ENCODE data around the gene SERPINE2.

SERPINE2 gene

GRCh38 chr2:224046752-224047151 is 7.7 kb upstream of the SERPINE2 start:
- 93 to 97% methylated on average over 2 to 3 of the region's 3 CpGs for WGBS, 2 experiments
- Histone ChIP-seq H3K4me3 (ENCODE audit: insufficient read depth, low read depth, low read length) (no peak overlapping the region), H3K27ac (ENCODE audit: insufficient read depth, low read depth, low read length, poor library complexity, severe bottlenecking) (no peak overlapping the region), H3K9me3 (ENCODE audit: control insufficient read depth, low read length) (no peaks in the 10 kb centered on the region), H3K27me3 (ENCODE audit: control insufficient read depth, insufficient read depth, low read length, poor library complexity, severe bottlenecking) (no peaks in the 10 kb centered on the region), H3K4me1 (ENCODE audit: control insufficient read depth, insufficient read depth, low read length) (no peaks in the 10 kb centered on the region), H3K36me3 (ENCODE audit: control insufficient read depth, insufficient read depth, low read length) (no peaks in the 10 kb centered on the region)

DNA sequence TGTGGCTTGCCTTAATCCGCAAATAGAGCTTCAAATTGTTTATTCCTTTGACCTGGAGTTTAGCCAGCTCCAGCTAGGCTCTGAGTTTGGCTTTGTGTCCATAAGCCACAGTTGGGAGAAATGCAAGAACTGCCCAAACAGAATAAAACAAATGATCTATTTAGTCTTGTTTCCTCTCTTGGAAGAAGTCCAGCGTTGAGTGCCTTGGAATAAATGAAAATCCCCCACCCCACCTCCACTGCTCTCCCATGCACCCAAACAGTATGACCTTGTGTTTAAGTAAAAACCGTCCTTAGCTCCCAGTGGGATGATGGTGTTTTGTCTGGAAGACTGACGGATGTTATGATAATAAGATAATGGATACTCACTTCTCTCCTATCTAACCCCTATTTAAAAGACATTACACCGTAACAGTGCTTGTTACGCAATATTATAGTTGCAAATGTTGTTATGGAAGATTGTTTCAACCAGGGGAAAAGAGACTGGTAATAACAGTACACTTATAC is 3.2 kb upstream of the SERPINE2 start:
- no peak overlapping the region for H3K4me3 ChIP-seq (ENCODE audit: insufficient read depth, low read depth, low read length)
- no peaks in the 10 kb centered on the region for H3K9me3 ChIP-seq (ENCODE audit: control insufficient read depth, low read length)
- peaks cover 31% of the 10 kb centered on the region for H3K27me3 ChIP-seq (ENCODE audit: control insufficient read depth, insufficient read depth, low read length, poor library complexity, severe bottlenecking)
- 89 to 93% methylated on average over 2 to 3 of the region's 6 CpGs for WGBS, 2 experiments
- H3K4me1 ChIP-seq (ENCODE audit: control insufficient read depth, insufficient read depth, low read length): peaks cover 6% of the 10 kb centered on the region
- H3K27ac ChIP-seq (ENCODE audit: insufficient read depth, low read depth, low read length, poor library complexity, severe bottlenecking): no peak overlapping the region
- no peaks in the 10 kb centered on the region for H3K36me3 ChIP-seq (ENCODE audit: control insufficient read depth, insufficient read depth, low read length)

- Histone ChIP-seq H3K27me3 (ENCODE audit: control insufficient read depth, insufficient read depth, low read length, poor library complexity, severe bottlenecking) (peaks cover 38% of the 10 kb centered on the region), H3K36me3 (ENCODE audit: control insufficient read depth, insufficient read depth, low read length) (no peaks in the 10 kb centered on the region), H3K4me1 (ENCODE audit: control insufficient read depth, insufficient read depth, low read length) (peaks cover 6% of the 10 kb centered on the region), H3K9me3 (ENCODE audit: control insufficient read depth, low read length) (no peaks in the 10 kb centered on the region), H3K27ac (ENCODE audit: insufficient read depth, low read depth, low read length, poor library complexity, severe bottlenecking) (no peak overlapping the region), H3K4me3 (ENCODE audit: insufficient read depth, low read depth, low read length) (no peak overlapping the region)
- WGBS, 2 experiments: 94 to 96% methylated on average over 6 of the region's 6 CpGs
These were observed 2.5 kb upstream of the SERPINE2 start for GRCh38 chr2:224041554-224041953.

DNA sequence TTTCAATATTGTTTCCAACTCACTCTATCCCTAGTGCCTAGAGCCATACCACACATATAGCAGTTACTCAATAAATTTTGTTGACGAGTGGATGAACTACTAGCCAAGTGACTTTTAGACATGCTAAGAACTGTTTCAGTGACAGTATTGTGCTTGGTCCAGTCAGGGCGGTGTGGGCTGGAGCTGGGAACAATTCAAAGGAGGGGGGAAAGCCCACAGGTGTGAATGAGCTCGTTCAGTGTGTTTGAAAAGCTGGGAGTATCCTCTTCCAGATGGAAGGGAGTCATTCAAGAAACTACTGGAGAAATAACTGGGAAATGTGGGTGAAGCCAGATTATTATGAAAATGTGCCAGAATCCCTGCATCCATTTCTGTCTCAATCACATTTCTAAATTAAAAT is 1.7 kb upstream of the SERPINE2 start:
- no peak overlapping the region for H3K27ac ChIP-seq (ENCODE audit: insufficient read depth, low read depth, low read length, poor library complexity, severe bottlenecking)
- H3K27me3 ChIP-seq (ENCODE audit: control insufficient read depth, insufficient read depth, low read length, poor library complexity, severe bottlenecking): peaks cover 39% of the 10 kb centered on the region
- H3K4me3 ChIP-seq (ENCODE audit: insufficient read depth, low read depth, low read length): no peak overlapping the region
- H3K36me3 ChIP-seq (ENCODE audit: control insufficient read depth, insufficient read depth, low read length): no peaks in the 10 kb centered on the region
- peaks cover 6% of the 10 kb centered on the region for H3K4me1 ChIP-seq (ENCODE audit: control insufficient read depth, insufficient read depth, low read length)
- 56 to 58% methylated on average over 3 of the region's 3 CpGs for WGBS, 2 experiments
- H3K9me3 ChIP-seq (ENCODE audit: control insufficient read depth, low read length): no peaks in the 10 kb centered on the region

DNA sequence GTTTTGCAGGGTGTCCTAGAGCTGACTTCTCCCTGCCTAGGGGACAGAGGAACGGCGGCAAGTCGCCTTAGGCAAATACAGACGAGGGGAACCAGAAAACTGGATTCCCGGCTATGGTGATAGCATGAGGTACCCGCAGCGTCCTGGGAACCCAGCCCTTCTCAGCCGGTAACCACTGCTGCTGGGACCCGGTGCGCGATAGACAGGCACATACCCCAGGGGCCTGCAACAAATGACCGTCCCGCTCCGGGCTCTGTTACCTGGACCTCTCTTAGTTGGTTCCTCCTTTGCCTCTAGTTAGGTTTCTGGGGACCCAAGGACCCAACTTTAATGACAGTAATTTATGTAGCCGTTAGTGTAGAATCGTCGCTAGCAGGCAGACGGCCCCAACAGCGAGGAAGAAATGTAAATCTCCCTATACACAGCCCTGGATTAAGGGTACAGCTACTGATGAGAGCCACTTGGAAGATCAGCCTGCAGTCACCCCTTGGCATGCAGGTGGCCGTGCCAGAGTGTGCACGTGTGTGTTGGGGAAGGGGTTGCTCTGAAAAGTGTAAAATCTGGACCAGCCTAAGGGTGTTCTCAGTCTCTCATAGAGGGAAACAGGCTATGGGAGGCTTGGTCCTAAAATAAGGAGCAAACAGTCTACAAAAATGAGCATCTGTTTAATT is 819 bp upstream of the SERPINE2 start:
- Histone ChIP-seq H3K4me3 (ENCODE audit: insufficient read depth, low read depth, low read length) (peak overlapping the region; percentile 63), H3K36me3 (ENCODE audit: control insufficient read depth, insufficient read depth, low read length) (no peaks in the 10 kb centered on the region), H3K4me1 (ENCODE audit: control insufficient read depth, insufficient read depth, low read length) (peaks cover 6% of the 10 kb centered on the region), H3K27me3 (ENCODE audit: control insufficient read depth, insufficient read depth, low read length, poor library complexity, severe bottlenecking) (peaks cover 39% of the 10 kb centered on the region), H3K9me3 (ENCODE audit: control insufficient read depth, low read length) (no peaks in the 10 kb centered on the region), H3K27ac (ENCODE audit: insufficient read depth, low read depth, low read length, poor library complexity, severe bottlenecking) (no peak overlapping the region)
- WGBS, 2 experiments: 5 to 10% methylated on average over 21 of the region's 21 CpGs

- no peak overlapping the region for H3K27ac ChIP-seq (ENCODE audit: insufficient read depth, low read depth, low read length, poor library complexity, severe bottlenecking)
These were observed 331 bp downstream of the SERPINE2 start for GRCh38 chr2:224038830-224039079.

GRCh38 chr2:224038049-224038829 is 847 bp downstream of the SERPINE2 start:
- no peak overlapping the region for H3K27ac ChIP-seq (ENCODE audit: insufficient read depth, low read depth, low read length, poor library complexity, severe bottlenecking)
- no peaks in the 10 kb centered on the region for H3K36me3 ChIP-seq (ENCODE audit: control insufficient read depth, insufficient read depth, low read length)
- H3K4me3 ChIP-seq (ENCODE audit: insufficient read depth, low read depth, low read length): peak overlapping the region; percentile 63
- no peaks in the 10 kb centered on the region for H3K9me3 ChIP-seq (ENCODE audit: control insufficient read depth, low read length)
- WGBS, 2 experiments: 3 to 5% methylated on average over 35 to 36 of the region's 36 CpGs
- peaks cover 39% of the 10 kb centered on the region for H3K27me3 ChIP-seq (ENCODE audit: control insufficient read depth, insufficient read depth, low read length, poor library complexity, severe bottlenecking)
- peaks cover 6% of the 10 kb centered on the region for H3K4me1 ChIP-seq (ENCODE audit: control insufficient read depth, insufficient read depth, low read length)

More at GRCh38 chr2:224038830-224039079, 331 bp downstream of the SERPINE2 start:
- 0% methylated on average over 35 of the region's 35 CpGs for WGBS, 2 experiments
- Histone ChIP-seq H3K36me3 (ENCODE audit: control insufficient read depth, insufficient read depth, low read length) (no peaks in the 10 kb centered on the region), H3K4me1 (ENCODE audit: control insufficient read depth, insufficient read depth, low read length) (peaks cover 6% of the 10 kb centered on the region), H3K27me3 (ENCODE audit: control insufficient read depth, insufficient read depth, low read length, poor library complexity, severe bottlenecking) (peaks cover 39% of the 10 kb centered on the region), H3K9me3 (ENCODE audit: control insufficient read depth, low read length) (no peaks in the 10 kb centered on the region), H3K4me3 (ENCODE audit: insufficient read depth, low read depth, low read length) (peak overlapping the region; percentile 63)

DNA sequence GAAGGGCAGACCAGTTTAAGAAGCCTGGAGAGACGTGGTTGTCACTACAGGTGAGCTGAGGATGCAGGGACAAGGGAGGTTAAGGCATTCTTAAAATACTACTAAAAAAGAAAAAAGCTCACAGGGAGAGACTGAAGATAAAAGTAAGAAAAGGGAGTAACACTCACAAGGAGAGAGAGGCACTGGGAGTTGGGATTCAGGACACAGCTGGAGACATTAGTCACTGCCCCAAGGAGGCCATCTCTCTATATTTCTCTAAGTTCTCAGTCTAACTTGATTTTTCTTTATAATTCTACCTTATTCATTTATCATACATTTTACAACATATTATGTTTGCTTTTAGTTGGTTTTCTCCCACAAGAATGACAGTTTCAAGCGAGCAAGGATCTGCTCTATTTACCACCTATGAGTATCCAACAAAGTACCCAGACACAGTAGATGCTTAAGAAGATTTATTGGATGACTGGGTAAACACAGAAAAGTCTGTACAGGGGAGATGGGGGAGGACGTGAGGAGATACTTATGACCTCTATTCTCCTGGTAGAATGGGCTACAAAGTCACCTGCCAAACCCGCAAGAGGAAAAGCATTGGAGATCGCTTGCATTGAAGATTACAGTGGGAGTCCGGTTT is 2.2 kb downstream of the SERPINE2 start:
- Histone ChIP-seq H3K36me3 (ENCODE audit: control insufficient read depth, insufficient read depth, low read length) (no peaks in the 10 kb centered on the region), H3K4me3 (ENCODE audit: insufficient read depth, low read depth, low read length) (no peak overlapping the region), H3K27me3 (ENCODE audit: control insufficient read depth, insufficient read depth, low read length, poor library complexity, severe bottlenecking) (peaks cover 39% of the 10 kb centered on the region), H3K4me1 (ENCODE audit: control insufficient read depth, insufficient read depth, low read length) (peaks cover 6% of the 10 kb centered on the region), H3K9me3 (ENCODE audit: control insufficient read depth, low read length) (no peaks in the 10 kb centered on the region), H3K27ac (ENCODE audit: insufficient read depth, low read depth, low read length, poor library complexity, severe bottlenecking) (no peak overlapping the region)
- 72 to 73% methylated on average over 5 of the region's 6 CpGs for WGBS, 2 experiments

- Histone ChIP-seq H3K4me1 (ENCODE audit: control insufficient read depth, insufficient read depth, low read length) (peaks cover 6% of the 10 kb centered on the region), H3K4me3 (ENCODE audit: insufficient read depth, low read depth, low read length) (no peak overlapping the region), H3K27ac (ENCODE audit: insufficient read depth, low read depth, low read length, poor library complexity, severe bottlenecking) (no peak overlapping the region), H3K9me3 (ENCODE audit: control insufficient read depth, low read length) (no peaks in the 10 kb centered on the region), H3K36me3 (ENCODE audit: control insufficient read depth, insufficient read depth, low read length) (no peaks in the 10 kb centered on the region), H3K27me3 (ENCODE audit: control insufficient read depth, insufficient read depth, low read length, poor library complexity, severe bottlenecking) (peaks cover 20% of the 10 kb centered on the region)
- 90 to 93% methylated on average over 5 of the region's 5 CpGs for WGBS, 2 experiments
These were observed 5.1 kb downstream of the SERPINE2 start for GRCh38 chr2:224034017-224034416.

DNA sequence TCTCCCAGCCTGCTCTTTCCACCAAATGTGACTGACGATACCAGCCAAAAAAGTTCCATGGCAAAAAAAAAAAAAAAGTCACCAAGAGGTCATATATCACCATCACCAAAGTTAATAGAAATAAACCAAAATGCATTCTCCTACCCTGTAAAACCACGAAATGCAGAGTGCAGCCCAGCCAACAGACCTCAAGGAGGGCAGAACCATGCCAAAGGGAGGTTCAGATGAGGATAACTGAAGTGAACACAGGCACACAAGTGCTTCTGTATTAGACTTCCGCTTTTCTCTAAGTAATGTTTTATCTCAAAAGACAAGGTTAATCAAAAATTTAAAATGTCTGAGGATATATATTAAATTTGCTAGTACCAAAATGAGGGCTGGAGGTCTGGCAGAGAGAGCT is 5.5 kb downstream of the SERPINE2 start:
- Histone ChIP-seq H3K4me1 (ENCODE audit: control insufficient read depth, insufficient read depth, low read length) (peaks cover 6% of the 10 kb centered on the region), H3K9me3 (ENCODE audit: control insufficient read depth, low read length) (no peaks in the 10 kb centered on the region), H3K27me3 (ENCODE audit: control insufficient read depth, insufficient read depth, low read length, poor library complexity, severe bottlenecking) (peaks cover 20% of the 10 kb centered on the region), H3K27ac (ENCODE audit: insufficient read depth, low read depth, low read length, poor library complexity, severe bottlenecking) (no peak overlapping the region), H3K36me3 (ENCODE audit: control insufficient read depth, insufficient read depth, low read length) (no peaks in the 10 kb centered on the region), H3K4me3 (ENCODE audit: insufficient read depth, low read depth, low read length) (no peak overlapping the region)
- 92% methylated on average over 3 of the region's 3 CpGs for WGBS, 2 experiments
